Stimulated activated CD4-positive, alpha-beta T cell treated with anti-CD3 and anti-CD28 coated beads, Interleukin-15, amount 100 ng/mL, for 1 hour (primary cell): ENCODE data around the gene HDAC3.

Experiments used
- DNase-seq, 2 donors: peaks; one replicate each; pipeline ENCODE4 v3.0.0-alpha.2; 2020; ENCODE audit warnings: low read depth in 1 of 2, low spot score in 1 of 2

Gene HDAC3

DNA sequence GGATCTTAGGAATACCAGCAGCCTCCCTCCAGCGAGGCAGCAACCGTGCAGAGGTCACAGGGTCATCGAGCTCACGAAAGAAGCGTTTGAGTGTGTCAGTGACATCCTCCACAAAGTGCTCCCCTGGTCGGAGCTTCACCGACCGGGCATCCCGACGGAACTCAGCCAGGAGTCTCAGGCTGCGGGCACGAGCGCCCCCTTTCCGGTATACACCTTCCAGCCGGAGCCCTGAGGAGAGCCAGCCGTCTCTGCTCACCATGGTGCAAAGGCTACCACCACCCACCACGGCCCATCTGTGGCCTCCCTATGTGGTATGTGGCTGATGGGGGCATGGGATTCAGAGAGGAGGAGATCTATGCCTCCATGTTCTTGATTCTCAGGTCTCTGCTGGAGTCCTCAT, 25.4 kb upstream of the HDAC3 start:
- DNase-seq = no peak

- DNase-seq = no peak
Measured at GRCh38 chr5:141657937-141658545, 21.4 kb upstream of the HDAC3 start.

DNA sequence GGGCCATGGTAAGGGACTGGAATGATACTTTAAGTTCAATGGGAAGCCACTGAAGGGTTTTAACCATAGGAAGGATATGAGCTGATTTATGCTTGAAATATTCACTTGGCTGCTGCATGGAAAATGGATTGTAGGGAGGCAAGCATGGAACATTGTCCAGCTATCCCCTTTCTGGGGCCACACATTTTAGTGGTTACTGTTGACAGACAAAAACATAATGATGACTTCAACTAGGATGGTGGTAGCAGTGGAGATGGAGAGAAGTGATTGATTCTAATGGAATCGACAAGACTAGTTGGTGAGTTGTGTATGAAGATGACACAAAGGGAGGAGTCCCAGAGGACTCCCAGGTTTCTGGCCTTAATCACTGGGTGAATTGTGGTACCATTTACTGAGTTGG, 20.8 kb upstream of the HDAC3 start:
- no peak for DNase-seq

GRCh38 chr5:141656396-141656795, 19.7 kb upstream of the HDAC3 start:
- no peak for DNase-seq

GRCh38 chr5:141655020-141655419, 18.4 kb upstream of the HDAC3 start:
- no peak for DNase-seq

- no peak for DNase-seq
Measured at GRCh38 chr5:141654298-141654697, 17.6 kb upstream of the HDAC3 start.

DNA sequence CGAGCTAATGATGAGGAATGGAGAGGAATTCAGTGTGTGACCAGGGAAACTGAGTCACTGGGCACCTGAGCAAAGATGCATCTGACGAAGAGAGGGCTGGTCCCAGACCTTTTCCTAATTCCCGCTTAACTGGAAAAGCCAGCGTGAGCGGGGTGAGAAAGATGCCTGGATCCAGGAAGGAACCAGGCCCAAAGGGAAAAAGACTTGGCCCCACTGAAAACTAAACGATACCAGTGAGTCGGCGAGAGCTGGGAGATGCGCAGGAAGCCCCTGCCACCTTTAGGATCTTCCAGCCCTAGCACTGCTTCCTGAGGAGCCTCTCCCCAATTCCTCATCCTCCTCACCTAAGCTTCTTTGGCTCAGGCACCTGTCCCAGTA, 15.1 kb upstream of the HDAC3 start:
- no peak for DNase-seq

GRCh38 chr5:141650851-141651727, 14.4 kb upstream of the HDAC3 start, which contains the start of gene FCHSD1:
Gene FCHSD1 (minus strand): TSS chr5:141651418. CDS start chr5:141651368, 50 bp downstream.
- peak; percentile 66 to 67 for DNase-seq

GRCh38 chr5:141649972-141650371, 13.3 kb upstream of the HDAC3 start:
- DNase-seq = no peak

GRCh38 chr5:141649056-141649688, 12.5 kb upstream of the HDAC3 start:
- no peak for DNase-seq

DNA sequence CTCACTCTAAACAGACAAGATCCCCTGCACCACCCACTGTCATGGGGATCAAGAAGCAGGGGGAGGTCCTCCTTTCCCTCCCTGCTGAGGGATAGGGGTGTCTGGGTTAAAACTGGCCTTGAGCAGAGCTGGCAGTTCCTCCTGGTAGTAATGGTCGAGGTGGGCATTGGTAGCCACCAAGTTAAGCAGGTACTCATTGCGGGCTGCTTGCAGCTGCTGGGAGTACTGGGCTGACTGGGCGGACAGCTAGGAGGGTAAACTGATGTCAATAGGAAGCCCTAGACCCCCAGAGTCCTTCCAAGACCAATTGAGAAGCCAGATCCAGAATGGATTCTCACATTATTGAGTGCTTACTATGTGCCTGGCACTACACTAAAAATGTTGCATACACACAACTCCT, 11.2 kb upstream of the HDAC3 start:
- no peak for DNase-seq

DNA sequence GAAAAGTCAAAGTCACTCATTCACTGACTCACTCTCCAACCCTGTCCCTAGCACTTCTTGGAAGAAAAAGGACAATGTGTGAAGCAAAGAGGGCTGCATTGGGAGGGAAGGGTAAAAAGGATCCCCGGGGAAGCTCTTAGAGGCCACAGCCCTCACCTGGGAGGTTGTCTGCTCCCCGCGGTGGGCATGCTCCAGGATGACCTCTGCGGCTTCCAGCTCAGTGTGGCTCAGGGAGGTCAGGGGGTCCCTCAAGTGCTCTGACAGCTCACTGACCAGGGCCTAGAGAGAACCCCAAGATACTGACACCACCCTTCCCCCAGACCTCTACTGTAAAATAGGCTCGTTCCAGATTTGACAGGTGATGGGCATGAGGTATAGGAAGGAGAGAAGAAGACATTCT, 10.6 kb upstream of the HDAC3 start:
- no peak for DNase-seq

- no peak for DNase-seq
Measured at GRCh38 chr5:141646026-141646425, 9.4 kb upstream of the HDAC3 start.

GRCh38 chr5:141641634-141642267, 5.1 kb upstream of the HDAC3 start:
- no peak for DNase-seq

DNA sequence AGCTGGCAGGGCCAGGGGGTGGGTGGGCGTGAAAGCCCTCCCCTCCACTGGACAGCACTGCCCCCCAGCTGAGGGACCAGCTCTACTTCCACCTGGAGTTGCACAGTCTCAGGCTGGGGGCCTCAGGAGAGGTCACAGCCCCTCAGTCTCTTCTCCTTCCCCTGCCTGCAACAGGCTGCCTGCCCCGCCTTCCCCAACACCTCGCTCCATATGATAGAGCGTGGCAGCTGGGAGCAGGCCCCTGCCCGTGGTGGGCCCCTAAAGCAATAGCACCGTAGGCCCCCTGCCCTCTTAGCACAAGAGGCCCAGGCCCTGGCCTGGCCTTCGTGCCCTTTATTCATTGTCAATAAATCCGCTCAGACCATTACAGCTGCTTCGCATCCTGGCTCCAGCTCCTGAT, 4.0 kb upstream of the HDAC3 start:
- no peak for DNase-seq

- no peak for DNase-seq
Measured at GRCh38 chr5:141640051-141640415, 3.4 kb upstream of the HDAC3 start.

- no peak for DNase-seq
Measured at GRCh38 chr5:141639357-141640050, 2.9 kb upstream of the HDAC3 start.

DNA sequence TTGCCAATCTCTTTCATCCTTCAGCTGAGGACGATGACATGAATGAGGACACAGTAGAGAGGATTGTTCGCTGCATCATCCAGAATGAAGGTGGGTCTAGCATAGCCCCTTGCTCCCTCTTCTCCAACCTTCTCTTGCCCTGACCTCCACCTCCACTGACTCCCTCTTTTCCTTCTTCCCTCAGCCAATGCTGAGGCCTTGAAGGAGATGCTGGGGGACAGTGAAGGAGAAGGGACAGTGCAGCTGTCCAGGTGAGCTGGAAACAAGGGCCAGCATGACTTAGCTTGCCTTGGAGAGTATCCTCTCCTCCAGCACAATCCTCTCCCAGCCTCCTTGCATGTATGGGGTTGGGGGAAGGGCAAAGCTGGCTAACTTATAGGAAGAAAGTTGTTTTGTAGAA, 2.1 kb upstream of the HDAC3 start:
- DNase-seq = no peak

DNA sequence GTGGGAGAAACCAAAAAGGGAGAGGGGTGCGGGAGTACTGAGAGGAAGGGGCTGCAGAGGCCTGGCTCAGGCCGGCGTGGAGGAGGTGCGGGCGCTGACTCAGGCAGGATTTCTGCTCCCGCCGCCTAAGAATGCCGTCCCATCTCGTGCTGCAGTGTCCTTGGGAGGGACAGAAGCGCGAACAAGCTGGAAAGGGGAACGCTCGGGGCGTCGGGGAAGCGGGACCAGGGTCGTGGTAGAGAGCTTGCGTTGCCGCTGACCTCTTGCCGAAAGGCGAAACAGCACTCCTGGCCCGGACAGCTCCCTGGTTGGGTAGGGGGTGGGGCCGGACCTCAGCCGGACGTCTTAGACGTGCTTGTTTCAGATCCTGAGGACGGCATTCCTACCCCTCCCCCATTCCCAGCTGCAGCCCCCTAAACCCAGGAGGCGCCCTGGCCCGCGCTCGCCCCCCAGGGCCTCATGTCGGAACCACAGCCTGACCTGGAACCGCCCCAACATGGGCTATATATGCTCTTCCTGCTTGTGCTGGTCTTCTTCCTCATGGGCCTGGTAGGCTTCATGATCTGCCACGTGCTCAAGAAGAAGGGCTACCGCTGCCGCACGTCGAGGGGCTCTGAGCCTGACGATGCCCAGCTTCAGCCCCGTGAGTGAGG, 1.2 kb upstream of the HDAC3 start:
- DNase-seq = peak in 1 of 2 donors; percentile 39

DNA sequence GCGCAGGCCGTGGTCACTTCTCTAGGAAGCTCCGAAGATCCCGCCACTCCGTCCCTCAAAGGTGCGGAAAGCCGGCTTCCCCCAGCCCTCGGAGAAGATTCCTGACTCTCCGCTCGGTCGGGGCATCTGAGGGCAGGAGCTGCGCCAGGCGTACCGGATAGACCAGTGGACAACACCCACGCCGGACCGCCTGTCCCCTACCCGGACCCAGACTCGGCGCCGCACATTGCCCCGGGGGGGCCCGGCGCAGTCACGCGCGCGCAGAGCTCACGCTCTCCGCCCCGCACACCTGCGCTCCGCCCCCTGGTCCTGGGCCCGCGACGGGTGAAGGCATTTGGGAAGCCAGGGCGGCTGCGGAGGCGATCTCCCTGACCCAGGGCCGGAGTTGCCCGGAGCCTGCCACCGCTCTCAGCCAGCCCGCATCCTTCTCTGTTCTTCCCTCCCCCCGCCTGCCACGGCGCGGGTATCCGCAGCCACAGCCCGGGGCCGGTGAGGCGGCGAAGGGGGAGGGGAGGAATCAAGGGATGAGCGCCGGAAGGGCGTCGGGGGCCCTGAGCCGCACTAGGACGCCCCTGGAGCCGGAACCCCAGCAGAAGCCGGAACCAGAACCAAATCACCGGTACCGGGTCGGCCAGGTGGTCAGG, 596 bp upstream of the HDAC3 start:
- DNase-seq = peak in 1 of 2 donors; percentile 43
